ENCODE measurements around the gene DUSP10.

DUSP10 gene

DNA sequence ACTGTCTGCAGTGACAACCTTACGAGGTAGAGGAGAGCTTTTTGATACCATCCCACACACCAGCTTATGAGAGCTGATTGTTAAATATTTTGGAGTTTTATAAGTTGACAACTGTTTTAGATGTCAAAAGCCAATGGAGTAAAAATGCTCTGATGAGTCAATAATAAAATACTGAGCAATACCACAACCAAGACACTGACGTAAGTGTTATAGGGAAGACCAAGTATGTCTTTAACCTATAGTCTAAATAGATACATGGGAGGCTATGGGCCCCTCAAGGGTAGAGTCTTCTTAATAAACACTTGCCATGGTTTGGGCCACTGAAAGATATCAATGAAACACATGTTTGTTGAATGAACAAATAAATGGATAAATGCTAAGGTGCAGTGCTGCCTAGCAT is 49.2 kb downstream of the DUSP10 start:
- no peak for DNase-seq

DNA sequence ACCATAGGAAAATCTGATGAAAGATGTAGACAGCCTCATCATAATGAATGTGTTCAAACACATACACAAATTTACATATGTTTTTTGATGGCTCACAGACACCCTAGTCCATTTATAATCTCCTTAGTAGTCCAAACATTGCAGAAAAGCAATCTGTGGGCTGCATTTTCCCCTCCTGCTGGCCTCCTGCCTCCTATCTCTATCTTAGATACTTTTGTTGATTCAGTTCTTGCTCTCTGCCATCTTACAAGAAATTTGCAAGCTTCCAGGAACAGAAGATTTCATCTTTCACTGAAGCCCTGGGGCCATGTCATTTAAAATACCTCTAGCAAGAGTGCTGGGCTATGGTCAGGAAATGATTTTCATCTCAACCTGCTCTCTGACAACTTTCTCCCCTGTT is 50.6 kb downstream of the DUSP10 start:
- DNase-seq: no peak

DNA sequence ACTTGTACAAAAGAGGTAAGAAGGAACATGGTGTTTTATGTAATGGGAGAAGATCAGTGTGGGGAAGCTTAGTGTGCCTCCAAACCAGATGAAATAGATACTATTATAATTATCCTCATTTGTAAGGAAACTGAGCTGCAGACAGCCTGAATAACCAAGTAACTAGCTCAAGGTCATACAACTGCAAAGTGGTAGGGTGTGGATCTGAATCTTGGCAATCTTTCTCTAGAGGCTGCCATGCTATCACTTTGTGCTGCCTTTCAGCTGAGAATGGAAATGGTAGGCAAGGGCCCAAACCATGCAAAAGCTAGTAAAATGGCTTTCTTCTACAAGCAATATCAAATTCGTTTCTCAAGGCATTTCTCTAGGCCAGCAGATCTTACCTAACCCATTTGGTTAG is 51.0 kb downstream of the DUSP10 start:
- DNase-seq: no peak

DNA sequence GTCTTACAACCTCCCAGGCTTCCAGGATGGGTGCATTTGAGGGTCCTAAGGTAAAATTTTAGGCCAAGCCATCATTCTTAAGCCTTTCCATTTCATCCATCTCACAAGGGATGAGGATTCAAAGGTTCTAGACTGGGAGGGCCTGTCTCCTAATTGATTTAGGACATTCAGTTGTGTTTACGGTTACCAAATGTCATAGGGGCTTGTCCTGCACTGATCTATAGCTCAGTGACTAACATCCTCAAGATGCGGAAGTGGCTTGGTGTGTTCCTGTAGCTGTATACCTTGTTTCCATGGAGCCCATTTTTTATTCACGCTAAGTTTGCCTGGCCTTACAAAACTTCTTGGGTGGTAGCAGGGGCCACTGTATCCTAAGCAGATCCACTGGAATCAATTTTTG is 52.8 kb downstream of the DUSP10 start:
- DNase-seq: no peak

DNA sequence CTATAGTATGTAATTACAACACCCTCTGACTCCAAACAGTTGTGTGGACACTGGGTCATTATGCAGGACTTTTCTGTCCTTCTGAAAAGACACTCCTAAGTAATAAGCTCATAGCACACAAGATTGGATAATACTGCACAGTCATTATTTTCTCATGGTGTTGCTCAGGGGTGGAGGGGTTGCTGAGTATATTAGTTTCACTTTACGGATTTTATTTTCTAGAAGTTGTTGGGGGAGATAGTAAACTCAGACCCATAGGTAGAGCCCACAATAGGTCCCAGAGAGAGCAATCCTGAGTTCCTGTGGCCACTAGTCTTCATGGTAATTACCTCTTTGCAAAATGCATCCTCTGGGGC is 53.4 kb downstream of the DUSP10 start:
- DNase-seq: no peak

DNA sequence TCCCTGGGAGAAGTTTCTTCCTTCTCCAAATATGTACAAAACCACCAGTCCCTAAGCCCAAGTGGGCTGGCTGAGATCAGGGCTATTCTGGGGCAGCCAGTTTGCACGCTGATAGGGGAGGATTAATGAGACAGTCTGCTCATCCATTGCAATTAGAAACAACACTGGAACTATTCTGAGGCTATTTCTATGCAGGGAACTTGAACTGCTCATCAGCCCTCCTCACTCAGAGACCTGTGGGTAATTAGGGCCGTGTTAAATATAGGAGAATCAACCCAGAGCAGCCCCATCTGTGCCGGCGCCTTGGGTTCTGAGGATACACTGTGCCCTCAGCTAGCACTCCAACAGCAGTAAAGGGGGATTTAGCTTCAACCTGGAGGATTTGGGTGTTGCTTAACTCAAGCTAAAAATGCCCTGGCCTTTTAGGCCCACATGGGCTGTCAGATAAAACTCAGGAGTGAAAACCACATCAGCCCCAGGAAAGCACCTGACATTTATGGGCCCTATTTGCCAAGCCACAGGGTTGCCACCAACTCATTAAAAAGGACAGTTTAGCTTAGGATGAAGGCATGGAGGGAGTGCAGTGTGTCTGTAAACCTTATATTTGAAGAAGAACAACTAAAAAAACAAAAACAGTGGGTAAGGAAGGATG is 53.9 kb downstream of the DUSP10 start:
- no peak for DNase-seq

DNA sequence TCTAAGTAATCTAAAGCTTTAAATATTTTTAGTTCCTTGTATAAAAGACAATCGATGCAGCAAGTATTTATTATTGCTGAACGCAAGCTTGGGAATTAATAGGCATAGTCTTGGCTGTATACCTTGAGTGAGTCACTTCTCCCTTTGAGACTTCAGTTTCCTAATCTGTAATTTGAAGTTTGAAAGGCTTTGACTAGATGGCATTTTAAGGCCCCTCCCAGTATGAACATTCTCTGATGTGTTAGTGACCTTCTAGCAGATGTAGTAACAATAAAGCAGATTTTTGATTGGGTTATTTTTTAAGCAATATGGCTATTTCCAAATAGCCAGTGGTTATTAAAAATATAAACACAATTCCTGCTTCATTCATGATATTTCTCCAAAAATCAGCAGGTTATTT is 58.2 kb downstream of the DUSP10 start:
- DNase-seq: no peak

DNA sequence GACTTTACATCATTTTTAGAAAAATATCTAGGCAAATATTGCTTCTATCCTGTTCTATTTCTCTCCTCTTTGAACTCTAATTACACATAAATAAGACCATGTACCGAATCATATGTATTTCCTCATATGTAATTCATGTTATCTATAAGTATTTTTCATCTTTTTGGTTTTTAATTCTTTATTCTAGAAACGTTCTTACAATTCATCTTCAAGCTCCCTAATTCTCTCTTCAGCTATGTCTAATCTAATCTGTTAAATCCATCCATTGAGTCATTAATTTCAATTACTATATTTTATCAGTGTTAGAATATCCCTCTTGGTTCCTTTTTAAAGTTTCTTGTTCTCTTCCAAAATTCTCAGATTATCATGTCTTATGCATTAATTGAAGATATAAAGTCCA is 61.8 kb downstream of the DUSP10 start:
- DNase-seq: no peak

DNA sequence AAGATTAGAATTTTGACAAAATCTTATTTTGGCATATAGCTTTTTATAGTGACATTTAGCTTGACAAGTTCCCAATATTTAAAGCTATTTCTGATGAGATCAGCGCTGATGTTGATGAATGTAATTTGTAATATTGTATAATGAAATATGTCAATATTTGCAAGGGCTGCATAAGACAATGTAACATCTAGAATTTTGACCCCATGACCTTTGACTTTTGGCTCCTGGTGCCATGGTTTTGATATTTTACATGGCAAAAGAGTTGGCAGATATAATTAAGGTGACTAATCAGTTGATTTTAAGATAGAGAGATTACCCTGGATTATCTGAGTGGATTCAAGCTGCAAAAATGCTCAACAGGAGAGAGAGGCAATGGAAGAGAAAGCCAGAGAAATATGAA is 63.9 kb downstream of the DUSP10 start:
- DNase-seq: no peak

DNA sequence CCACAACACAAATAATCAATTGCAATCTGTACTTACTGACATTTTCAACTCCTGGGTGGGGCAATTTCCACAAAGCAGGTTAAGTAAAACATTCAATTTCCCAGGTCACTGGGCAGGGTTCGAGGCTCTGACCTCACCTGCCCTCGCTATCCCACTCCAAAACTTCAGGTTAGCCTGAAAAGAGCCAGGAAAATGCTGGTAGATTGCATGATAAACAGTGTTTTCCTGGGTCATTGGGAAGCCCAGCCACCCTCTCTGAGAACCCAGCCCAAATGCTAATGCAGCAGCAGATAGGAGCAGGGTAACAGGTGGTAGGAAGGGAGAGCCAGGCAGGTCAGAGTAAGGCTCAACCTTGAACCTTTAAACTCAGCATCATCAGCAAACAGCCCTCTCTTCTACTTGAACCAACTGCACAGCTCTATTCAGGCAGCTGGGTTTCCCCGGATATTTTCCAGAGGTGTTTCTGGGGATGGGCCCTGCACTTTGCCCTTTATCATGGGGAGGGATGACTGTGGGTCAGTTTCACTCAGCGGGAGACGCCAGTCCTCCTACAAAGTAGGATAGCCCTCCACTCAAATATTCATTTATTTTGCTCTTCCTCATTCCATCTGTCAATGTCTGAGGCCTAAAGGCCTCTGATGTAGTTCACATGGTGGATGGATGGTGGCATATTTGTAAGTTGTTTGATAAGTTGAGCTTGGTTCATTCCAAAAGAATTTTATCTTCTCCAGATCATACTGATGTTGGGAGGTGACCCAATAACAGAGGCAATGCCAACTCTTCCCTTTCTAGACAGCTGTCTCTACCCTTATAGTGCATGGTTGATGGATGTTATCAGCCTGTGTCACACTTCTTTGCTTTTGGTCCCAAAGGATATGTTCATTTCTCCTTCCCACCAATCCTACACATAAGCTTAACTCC is 65.7 kb downstream of the DUSP10 start:
- no peak for DNase-seq

DNA sequence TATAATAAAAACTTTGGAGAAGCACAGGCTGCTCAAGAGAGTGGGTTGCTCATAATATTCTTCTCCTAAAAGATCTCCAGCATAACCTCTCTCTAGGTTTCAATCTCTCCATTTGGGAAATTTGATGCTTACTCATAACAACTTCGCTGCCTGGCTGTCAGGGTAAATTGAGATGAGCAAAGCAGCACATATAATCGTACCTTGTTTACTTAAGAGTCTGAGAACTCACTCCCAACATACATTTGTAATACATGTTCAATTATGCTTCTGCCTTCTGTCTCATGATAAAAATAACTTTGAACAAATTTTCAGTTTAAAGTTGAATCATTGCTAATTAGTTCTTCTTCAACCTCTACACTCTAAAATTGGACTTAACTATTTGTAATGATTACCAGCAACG is 68.9 kb downstream of the DUSP10 start:
- DNase-seq: no peak

DNA sequence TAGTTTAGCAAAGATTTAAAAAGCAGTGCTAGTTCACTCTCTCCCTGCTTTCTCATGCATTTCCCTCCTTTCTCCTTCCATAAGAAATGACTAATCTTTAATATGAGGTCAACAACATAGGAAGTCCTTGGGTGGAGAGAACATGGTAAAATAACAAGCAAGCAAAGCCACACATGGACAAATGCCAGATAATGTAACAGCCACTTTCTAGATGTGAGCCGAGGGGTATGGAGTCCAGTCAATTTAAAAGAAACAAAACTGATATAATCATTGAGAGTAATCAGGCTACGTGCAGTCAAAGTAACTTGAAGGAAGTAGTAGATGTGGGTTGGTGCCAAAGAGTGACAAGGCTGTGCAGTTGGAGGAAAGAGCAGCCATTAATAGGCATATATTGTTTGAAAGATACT is 69.6 kb downstream of the DUSP10 start:
- DNase-seq: peak; percentile 83

DNA sequence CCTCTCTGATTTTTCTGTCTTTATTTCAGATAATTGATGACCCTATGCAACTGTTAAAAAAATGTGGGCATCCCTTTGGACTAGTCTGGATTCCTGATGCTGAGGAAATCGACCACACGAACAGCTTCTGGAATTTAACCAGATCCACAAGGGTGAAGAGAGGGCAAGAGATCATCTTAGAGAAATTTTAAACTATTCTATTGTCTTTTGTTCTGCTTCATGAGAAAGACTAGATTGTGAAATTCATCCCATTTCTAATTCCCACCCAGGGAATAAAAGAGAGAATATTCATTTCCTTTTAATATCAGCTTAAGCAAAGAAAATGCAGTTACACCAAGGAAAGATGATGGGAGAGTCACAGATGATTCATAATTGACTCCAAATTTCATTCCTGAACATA is 71.8 kb downstream of the DUSP10 start:
- DNase-seq: peak; percentile 74

DNA sequence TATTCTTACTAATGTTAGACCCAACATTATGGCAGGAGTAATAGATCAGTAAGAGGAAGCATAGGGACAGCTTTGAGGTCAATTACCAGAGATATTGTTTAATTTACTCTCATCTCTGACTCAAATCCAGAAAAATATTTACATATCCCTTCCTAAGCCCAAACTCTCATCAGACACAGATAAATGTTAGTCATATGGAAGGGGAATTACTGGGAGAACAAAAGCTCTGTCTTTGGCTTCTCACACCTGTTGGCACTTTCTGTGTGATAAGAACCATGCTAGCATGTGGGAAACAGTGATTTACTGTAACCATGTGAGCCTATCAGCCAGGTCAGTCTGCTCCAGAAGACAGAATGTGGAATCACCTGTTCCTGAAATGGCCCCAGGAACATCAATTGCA is 72.4 kb downstream of the DUSP10 start:
- DNase-seq: no peak

DNA sequence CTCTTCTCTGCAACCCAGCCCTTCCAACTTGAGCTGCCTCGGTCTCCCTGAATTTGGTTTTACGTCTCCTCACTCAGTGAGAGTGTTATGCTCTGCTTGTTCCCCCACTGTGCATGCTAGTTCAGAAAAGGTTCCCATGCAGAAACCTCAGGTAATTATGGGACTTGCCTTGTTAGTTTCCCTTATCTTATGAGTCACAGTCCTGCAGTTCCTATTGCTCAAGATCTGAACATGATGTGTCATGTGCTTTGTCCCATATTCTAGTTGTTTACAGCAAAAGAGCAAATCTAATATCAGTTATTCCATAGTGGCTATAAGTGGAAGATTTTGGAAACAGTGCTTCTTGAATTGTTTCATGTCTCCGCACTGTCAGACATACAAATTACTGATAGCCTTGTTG is 74.4 kb downstream of the DUSP10 start:
- DNase-seq: peak; percentile 31

DNA sequence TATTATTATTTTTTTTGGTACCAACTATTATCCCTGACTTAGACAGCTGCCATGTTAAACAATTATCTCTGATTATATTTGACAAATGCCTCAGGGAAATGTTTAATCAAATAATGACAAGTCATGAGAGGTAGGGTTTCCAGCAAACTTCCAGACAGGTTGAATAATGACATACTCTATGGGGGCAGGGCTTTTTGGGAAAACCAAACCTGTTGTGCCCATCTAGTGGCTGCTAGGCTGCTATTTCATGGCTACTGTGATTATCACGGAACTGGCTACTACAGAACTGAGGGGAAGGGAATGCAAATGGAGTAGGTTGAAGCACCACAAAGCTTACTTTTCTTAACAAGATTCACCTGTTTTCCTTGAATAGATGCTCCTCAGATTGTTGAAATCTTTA is 77.6 kb downstream of the DUSP10 start:
- no peak for DNase-seq

DNA sequence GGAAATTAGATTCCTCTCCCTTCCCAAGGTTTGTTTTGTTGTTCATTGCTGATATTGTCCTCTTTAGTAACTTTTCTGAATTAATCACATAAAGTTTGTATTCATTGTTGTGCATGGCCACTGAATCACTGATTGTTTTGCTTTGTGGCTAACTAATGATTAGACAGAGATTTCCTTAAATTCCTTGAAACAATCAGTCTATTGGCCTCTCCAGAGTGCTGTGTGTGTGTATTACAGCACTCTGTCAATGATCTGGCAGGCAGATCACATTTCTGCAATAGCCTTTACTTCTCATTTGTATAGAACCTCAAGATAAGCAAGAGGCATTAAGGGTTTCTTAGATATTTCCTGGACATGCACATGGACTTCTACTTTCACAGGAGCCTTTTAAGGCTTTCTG is 78.6 kb downstream of the DUSP10 start:
- DNase-seq: no peak

DNA sequence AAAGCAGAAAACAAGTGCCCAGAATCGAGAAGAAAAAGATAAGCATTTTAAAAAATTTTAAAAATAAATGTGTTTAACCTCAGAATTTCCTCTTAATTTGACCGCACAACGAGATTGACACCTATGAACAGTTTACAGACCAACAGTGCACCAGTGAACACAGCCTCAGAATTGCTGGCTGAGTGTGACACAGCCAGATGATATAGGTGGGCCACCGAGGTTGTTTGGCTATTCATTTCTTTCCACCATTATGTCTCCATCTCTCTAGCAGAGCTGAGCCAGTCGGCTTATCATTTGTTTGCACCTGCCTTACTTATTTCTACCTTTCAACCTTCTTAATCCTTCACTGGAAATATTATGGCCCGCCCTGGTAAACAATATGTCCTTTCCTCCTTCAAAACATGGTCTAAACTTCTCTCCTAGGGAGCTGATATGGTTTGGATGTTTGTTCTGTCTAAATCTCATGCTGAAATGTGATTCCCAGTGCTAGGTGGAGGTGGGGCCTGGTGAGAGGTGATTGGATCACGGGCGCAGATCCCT is 86.1 kb downstream of the DUSP10 start:
- no peak for DNase-seq

All from fibroblast of skin of scalp (primary cell).